Measurements from ENCODE around the gene GULP1. TPM values are rescaled to one million over a fixed set of nuclear protein-coding genes. Genes with fewer than 3 reads are reported as not detected.

GULP1 gene
- total and polyA plus RNA-seq, 11 donors: 1.1 to 8.3 (median 4.7) TPM

- intact Hi-C loops (cut with DNase I): loop anchor here in 6 of 10 donors (5.0 to 10.0 kb wide), 5 partner anchors 452 to 890 kb away; partner anchors contain the start of gene COL3A1 (in 3 of the 6)
- Histone ChIP-seq H3K4me1 (peaks cover 0 to 10% (median 0%) of the 10 kb centered on the region in 12 donors), H3K27me3 (no peaks in the 10 kb centered on the region), H3K27ac (no peak overlapping the region), H3K4me3 (no peak overlapping the region), H3K36me3 (no peaks in the 10 kb centered on the region), H3K9me3 (no peaks in the 10 kb centered on the region)
- TF ChIP-seq POLR2A (IDR thresholded peaks at IDR 0.05) (no peak), CTCF (IDR thresholded peaks at IDR 0.05) (no peak)
- ATAC-seq (no peak), DNase-seq (no peak)
Observed at GRCh38 chr2:188522517-188522916, 230.8 kb downstream of the GULP1 start.

- Histone ChIP-seq H3K27me3 (no peaks in the 10 kb centered on the region), H3K27ac (no peak overlapping the region), H3K9me3 (no peaks in the 10 kb centered on the region), H3K4me1 (peaks cover 0 to 11% (median 0%) of the 10 kb centered on the region in 12 donors), H3K4me3 (no peak overlapping the region), H3K36me3 (no peaks in the 10 kb centered on the region)
- ATAC-seq (no peak), DNase-seq (no peak)
- intact Hi-C loops (cut with DNase I): loop anchor here in 6 of 10 donors (5.0 to 10.0 kb wide), 5 partner anchors 451 to 888 kb away; partner anchors contain the start of gene COL3A1 (in 3 of the 6)
- 93 to 96% (median 93%) methylated on average over 1 of the region's 1 CpG for WGBS, 4 donors
- TF ChIP-seq POLR2A (IDR thresholded peaks at IDR 0.05) (no peak), CTCF (IDR thresholded peaks at IDR 0.05) (no peak)
Observed at GRCh38 chr2:188523919-188524318, 232.2 kb downstream of the GULP1 start.

- 2 to 8% (median 7%) methylated on average over 2 of the region's 2 CpGs for WGBS, 4 donors
- Histone ChIP-seq H3K9me3 (peaks cover 0 to 3% (median 0%) of the 10 kb centered on the region in 12 donors), H3K27ac (no peak overlapping the region), H3K4me1 (peaks cover 0 to 11% (median 0%) of the 10 kb centered on the region in 12 donors), H3K36me3 (no peaks in the 10 kb centered on the region), H3K27me3 (no peaks in the 10 kb centered on the region), H3K4me3 (no peak overlapping the region)
- DNase-seq (no peak), ATAC-seq (peak in 1 of 4 donors; percentile 72)
- TF ChIP-seq POLR2A (IDR thresholded peaks at IDR 0.05) (no peak), CTCF (IDR thresholded peaks at IDR 0.05) (peak; percentile 66 to 89 (median 80))
- intact Hi-C loops (cut with DNase I): loop anchor here (5.0 to 10.0 kb wide), 8 partner anchors 450 to 888 kb away; partner anchors contain the start of gene COL3A1 (in 3 of the 10)
Observed at GRCh38 chr2:188524519-188525113, 232.9 kb downstream of the GULP1 start.

GRCh38 chr2:188526701-188527100, 235.0 kb downstream of the GULP1 start:
- TF ChIP-seq CTCF (IDR thresholded peaks at IDR 0.05) (no peak), POLR2A (IDR thresholded peaks at IDR 0.05) (no peak)
- Histone ChIP-seq H3K4me1 (peaks cover 0 to 11% (median 0%) of the 10 kb centered on the region in 12 donors), H3K9me3 (peaks cover 0 to 7% (median 0%) of the 10 kb centered on the region in 12 donors), H3K27me3 (no peaks in the 10 kb centered on the region), H3K36me3 (no peaks in the 10 kb centered on the region), H3K4me3 (peak overlapping the region in 1 of 12 donors; percentile 30), H3K27ac (peak overlapping the region in 8 of 12 donors; percentile 4 to 53 (median 22))
- intact Hi-C loops (cut with DNase I): loop anchor here in 9 of 10 donors (5.0 to 10.0 kb wide), 8 partner anchors 448 to 886 kb away; partner anchors contain the start of gene COL3A1 (in 3 of the 9)
- DNase-seq (no peak), ATAC-seq (no peak)
